GM13976 (cell line): ENCODE measurements around the gene ZMYND11.

Source experiments
- DNase-seq: peaks from one replicate; pipeline ENCODE4 v3.0.0; 2012; ENCODE audit warnings: low spot score
- CTCF ChIP-seq: IDR thresholded peaks from 2 replicates; pipeline ENCODE4 v1.5.1; 2012; ENCODE audit warnings: borderline replicate concordance, mild to moderate bottlenecking; ENCODE audit not compliant: insufficient read depth; ENCODE audit errors: extremely low read depth, missing control alignments, control extremely low read depth
- in situ Hi-C: fragments of 300-500 bp; cut with MboI; formaldehyde crosslinking; loops from one replicate; pipeline ENCODE4 v1.12.0; 2022; ENCODE audit warnings: low sequenced_read_pairs, mixed read lengths, inconsistent platforms; ENCODE audit not compliant: unreplicated experiment

The ZMYND11 gene

GRCh38 chr10:219731-220472, 84.6 kb downstream of the ZMYND11 start:
- no peak for TF ChIP-seq CTCF
- no peak for DNase-seq
- in situ Hi-C loops, result no loop called here

GRCh38 chr10:224571-224970, 89.3 kb downstream of the ZMYND11 start:
- DNase-seq, result no peak
- TF ChIP-seq CTCF, result no peak
- in situ Hi-C loops, result no loop called here

GRCh38 chr10:226018-226417, 90.8 kb downstream of the ZMYND11 start:
- DNase-seq, result no peak
- in situ Hi-C loops, result no loop called here
- no peak for TF ChIP-seq CTCF

GRCh38 chr10:227014-227413, 91.8 kb downstream of the ZMYND11 start:
- DNase-seq, result no peak
- TF ChIP-seq CTCF, result no peak
- in situ Hi-C loops, result no loop called here

GRCh38 chr10:228366-228765, 93.1 kb downstream of the ZMYND11 start:
- DNase-seq, result no peak
- in situ Hi-C loops, result no loop called here
- TF ChIP-seq CTCF, result no peak

- no peak for DNase-seq
- in situ Hi-C loops, result no loop called here
- TF ChIP-seq CTCF, result no peak
These were observed 95.5 kb downstream of the ZMYND11 start for GRCh38 chr10:230758-231157.

GRCh38 chr10:232061-232460, 96.8 kb downstream of the ZMYND11 start:
- DNase-seq, result no peak
- in situ Hi-C loops, result no loop called here
- no peak for TF ChIP-seq CTCF
